ENCODE data around the gene PCCA.

DNA sequence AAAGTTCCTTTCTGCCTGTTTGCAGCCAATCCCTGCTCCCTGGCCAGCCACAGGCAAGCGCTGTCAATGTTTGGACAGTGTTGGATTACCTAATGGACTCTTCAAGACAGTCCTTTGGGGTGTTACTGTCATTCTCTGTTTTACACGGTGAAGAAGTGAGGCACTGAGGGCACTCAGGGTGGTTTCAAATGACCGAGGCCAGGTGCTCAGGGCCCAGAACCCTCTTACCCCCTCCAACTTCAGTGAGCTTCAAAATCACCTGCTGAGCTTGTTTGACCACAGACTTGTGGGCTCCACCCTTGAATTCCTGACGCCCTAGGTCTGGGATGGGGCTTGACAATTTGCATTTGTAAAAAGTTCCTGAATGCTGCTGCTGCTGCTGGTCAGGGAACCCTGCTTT is 401.8 kb downstream of the PCCA start:
- no peak for TF ChIP-seq ZNF384 (IDR thresholded peaks at IDR 0.05)
- no peak for TF ChIP-seq FOXK2 (IDR thresholded peaks at IDR 0.05)
